Sigmoid colon (tissue), 4 donors: Measurements from ENCODE around the gene RBM15.

ENCODE experiments used
- EP300 ChIP-seq, 4 donors: sonication (generic); formaldehyde crosslinking; IDR thresholded peaks; one replicate each; pipeline ENCODE4 v1.6.1; 2017; ENCODE audit warnings: antibody characterized with exemption in 4 of 4
- POLR2AphosphoS5 ChIP-seq, 4 donors: sonication (generic); formaldehyde crosslinking; IDR thresholded peaks; one replicate each; pipeline ENCODE4 v1.6.1; 2017; ENCODE audit warnings: antibody characterized with exemption in 4 of 4
- TF ChIP-seq, protein P1 (sequence below), 4 experiments: fragments of 450-650 bp in 3 of 4; fragments of 200-600 bp in 1 of 4; IDR thresholded peaks; one replicate each; pipeline ENCODE4 v1.5.1; 2016 to 2019; ENCODE audit warnings: antibody characterized with exemption in 4 of 4, mild to moderate bottlenecking in 3 of 4, moderate library complexity in 2 of 4

DNA sequence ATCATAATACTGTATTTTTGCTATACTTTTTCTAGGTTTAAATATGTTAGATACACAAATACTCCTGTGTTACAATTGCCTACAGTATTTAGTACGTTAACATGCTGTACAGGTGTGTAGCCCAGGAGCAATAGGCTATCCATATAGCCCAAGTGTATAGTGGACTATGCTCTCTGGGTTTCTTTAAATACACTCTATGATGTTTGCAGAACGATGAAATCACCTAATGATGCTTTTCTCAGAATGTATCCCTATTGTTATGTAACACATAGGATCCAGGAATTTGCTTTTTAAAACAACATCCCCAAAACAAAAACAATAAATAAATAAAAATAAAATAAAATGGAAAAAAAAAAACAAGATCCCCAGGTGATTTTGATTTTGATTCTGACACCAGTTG is 18.1 kb upstream of the RBM15 start:
- TF ChIP-seq, protein P1, sequence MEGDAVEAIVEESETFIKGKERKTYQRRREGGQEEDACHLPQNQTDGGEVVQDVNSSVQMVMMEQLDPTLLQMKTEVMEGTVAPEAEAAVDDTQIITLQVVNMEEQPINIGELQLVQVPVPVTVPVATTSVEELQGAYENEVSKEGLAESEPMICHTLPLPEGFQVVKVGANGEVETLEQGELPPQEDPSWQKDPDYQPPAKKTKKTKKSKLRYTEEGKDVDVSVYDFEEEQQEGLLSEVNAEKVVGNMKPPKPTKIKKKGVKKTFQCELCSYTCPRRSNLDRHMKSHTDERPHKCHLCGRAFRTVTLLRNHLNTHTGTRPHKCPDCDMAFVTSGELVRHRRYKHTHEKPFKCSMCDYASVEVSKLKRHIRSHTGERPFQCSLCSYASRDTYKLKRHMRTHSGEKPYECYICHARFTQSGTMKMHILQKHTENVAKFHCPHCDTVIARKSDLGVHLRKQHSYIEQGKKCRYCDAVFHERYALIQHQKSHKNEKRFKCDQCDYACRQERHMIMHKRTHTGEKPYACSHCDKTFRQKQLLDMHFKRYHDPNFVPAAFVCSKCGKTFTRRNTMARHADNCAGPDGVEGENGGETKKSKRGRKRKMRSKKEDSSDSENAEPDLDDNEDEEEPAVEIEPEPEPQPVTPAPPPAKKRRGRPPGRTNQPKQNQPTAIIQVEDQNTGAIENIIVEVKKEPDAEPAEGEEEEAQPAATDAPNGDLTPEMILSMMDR (IDR thresholded peaks at IDR 0.05), result no peak
- TF ChIP-seq EP300 (IDR thresholded peaks at IDR 0.05), result no peak
- TF ChIP-seq POLR2AphosphoS5 (IDR thresholded peaks at IDR 0.05), result no peak
